ENCODE measurements around the gene SEC24B. TPM values are rescaled to one million over a fixed set of nuclear protein-coding genes. Genes with fewer than 3 reads are reported as not detected.

SEC24B gene
- total and polyA plus RNA-seq, 2 experiments from 2014 or later, result 9.4 to 32.8 TPM

- TF ChIP-seq ZNF114 (CRISPR knock-in tag; IDR thresholded peaks at IDR 0.05), result no peak
- TF ChIP-seq POLR2AphosphoS5 (IDR thresholded peaks at IDR 0.05; ENCODE audit: low read depth), result no peak
- TF ChIP-seq, protein P1, sequence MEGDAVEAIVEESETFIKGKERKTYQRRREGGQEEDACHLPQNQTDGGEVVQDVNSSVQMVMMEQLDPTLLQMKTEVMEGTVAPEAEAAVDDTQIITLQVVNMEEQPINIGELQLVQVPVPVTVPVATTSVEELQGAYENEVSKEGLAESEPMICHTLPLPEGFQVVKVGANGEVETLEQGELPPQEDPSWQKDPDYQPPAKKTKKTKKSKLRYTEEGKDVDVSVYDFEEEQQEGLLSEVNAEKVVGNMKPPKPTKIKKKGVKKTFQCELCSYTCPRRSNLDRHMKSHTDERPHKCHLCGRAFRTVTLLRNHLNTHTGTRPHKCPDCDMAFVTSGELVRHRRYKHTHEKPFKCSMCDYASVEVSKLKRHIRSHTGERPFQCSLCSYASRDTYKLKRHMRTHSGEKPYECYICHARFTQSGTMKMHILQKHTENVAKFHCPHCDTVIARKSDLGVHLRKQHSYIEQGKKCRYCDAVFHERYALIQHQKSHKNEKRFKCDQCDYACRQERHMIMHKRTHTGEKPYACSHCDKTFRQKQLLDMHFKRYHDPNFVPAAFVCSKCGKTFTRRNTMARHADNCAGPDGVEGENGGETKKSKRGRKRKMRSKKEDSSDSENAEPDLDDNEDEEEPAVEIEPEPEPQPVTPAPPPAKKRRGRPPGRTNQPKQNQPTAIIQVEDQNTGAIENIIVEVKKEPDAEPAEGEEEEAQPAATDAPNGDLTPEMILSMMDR (conservative IDR thresholded peaks at IDR 0.05; ENCODE audit: low read depth in 2 of 2), result no peak
- no peak for TF ChIP-seq EZH2phosphoT487 (IDR thresholded peaks at IDR 0.05; ENCODE audit: unreplicated experiment)
- TF ChIP-seq NANOG (IDR thresholded peaks at IDR 0.05; ENCODE audit: borderline replicate concordance), result no peak
- TF ChIP-seq EZH2 (IDR thresholded peaks at IDR 0.05; ENCODE audit: low read depth, unreplicated experiment), result no peak
- TF ChIP-seq STAT1 (IDR thresholded peaks at IDR 0.05; ENCODE audit: unreplicated experiment), result no peak
- no peak for TF ChIP-seq JUNB (IDR thresholded peaks at IDR 0.05; ENCODE audit: unreplicated experiment)
- TF ChIP-seq REST (IDR thresholded peaks at IDR 0.05; ENCODE audit: unreplicated experiment), result no peak
- TF ChIP-seq, protein P2, sequence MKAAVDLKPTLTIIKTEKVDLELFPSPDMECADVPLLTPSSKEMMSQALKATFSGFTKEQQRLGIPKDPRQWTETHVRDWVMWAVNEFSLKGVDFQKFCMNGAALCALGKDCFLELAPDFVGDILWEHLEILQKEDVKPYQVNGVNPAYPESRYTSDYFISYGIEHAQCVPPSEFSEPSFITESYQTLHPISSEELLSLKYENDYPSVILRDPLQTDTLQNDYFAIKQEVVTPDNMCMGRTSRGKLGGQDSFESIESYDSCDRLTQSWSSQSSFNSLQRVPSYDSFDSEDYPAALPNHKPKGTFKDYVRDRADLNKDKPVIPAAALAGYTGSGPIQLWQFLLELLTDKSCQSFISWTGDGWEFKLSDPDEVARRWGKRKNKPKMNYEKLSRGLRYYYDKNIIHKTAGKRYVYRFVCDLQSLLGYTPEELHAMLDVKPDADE (IDR thresholded peaks at IDR 0.05), result no peak
- TF ChIP-seq ZNF462 (CRISPR knock-in tag; IDR thresholded peaks at IDR 0.05), result no peak
- TF ChIP-seq ZNF331 (CRISPR knock-in tag; IDR thresholded peaks at IDR 0.05; ENCODE audit: low read depth), result no peak
- no peak for TF ChIP-seq CREB1 (CRISPR knock-in tag; IDR thresholded peaks at IDR 0.05; ENCODE audit: low read depth)
Observed at GRCh38 chr4:109398928-109399327, 34.7 kb upstream of the SEC24B start.

More at GRCh38 chr4:109398928-109399327, 34.7 kb upstream of the SEC24B start:
- Mint-ChIP-seq H3K4me3 (no peak overlapping the region), H3K4me1 (peaks cover 13% of the 10 kb centered on the region), H3K9me3 (no peaks in the 10 kb centered on the region), H3K27me3 (ENCODE audit: insufficient read depth, low read depth, poor library complexity) (no peaks in the 10 kb centered on the region), H3K27ac (no peak overlapping the region), H3K36me3 (ENCODE audit: low read depth) (no peaks in the 10 kb centered on the region)
- H3K27me3 ChIP-seq (ENCODE audit: insufficient read depth), result no peaks in the 10 kb centered on the region
- H3K79me2 ChIP-seq (replicated peaks; ENCODE audit: insufficient read depth), result no peaks in the 10 kb centered on the region
- no peaks in the 10 kb centered on the region for H4K20me1 ChIP-seq (replicated peaks; ENCODE audit: insufficient read depth)
- no peaks in the 10 kb centered on the region for H3F3A ChIP-seq (replicated peaks; ENCODE audit: low read depth)
- no peaks in the 10 kb centered on the region for H3K36me3 ChIP-seq (ENCODE audit: insufficient read depth)
- 0 out of 2 replicates have a peak overlapping the region, but pooled peaks have one; percentile 52 for H2AFZ ChIP-seq
- no peak overlapping the region for H3K4me2 ChIP-seq
- DNase-seq (ENCODE audit: low spot score) (no peak), ATAC-seq (no peak)
- H3K4me3 ChIP-seq, result no peak overlapping the region
- no peaks in the 10 kb centered on the region for H3K9me2 ChIP-seq (ENCODE audit: insufficient read depth)
- no peak overlapping the region for H3K27ac ChIP-seq (ENCODE audit: low read depth)
- H3K4me1 ChIP-seq (ENCODE audit: insufficient read depth), result peaks cover 7% of the 10 kb centered on the region

All from GM23338 (cell line).